ENCODE results near the gene ITSN2.

The ITSN2 gene

GRCh38 chr2:24258718-24259117 lies 101.6 kb downstream of the ITSN2 start:
- H3K4me2 ChIP-seq (ENCODE audit: low read length), result no peak overlapping the region
- H3K4me1 ChIP-seq (ENCODE audit: control insufficient read depth, insufficient read depth, low read length), result peaks cover 15% of the 10 kb centered on the region
- no peaks in the 10 kb centered on the region for H3K27me3 ChIP-seq (ENCODE audit: control insufficient read depth, insufficient read depth, low read length)
- peaks cover 7% of the 10 kb centered on the region for H3K36me3 ChIP-seq (ENCODE audit: insufficient read depth, low read length)
- H3K4me3 ChIP-seq (ENCODE audit: low read length), result no peak overlapping the region
- no peaks in the 10 kb centered on the region for H3K9me3 ChIP-seq (replicated peaks; ENCODE audit: low read length)
- H3K9ac ChIP-seq (ENCODE audit: low read depth, low read length), result no peak overlapping the region

GRCh38 chr2:24253303-24253919 lies 106.9 kb downstream of the ITSN2 start:
- Histone ChIP-seq H3K9ac (ENCODE audit: low read depth, low read length) (no peak overlapping the region), H3K36me3 (ENCODE audit: insufficient read depth, low read length) (peaks cover 5% of the 10 kb centered on the region), H3K27me3 (ENCODE audit: control insufficient read depth, insufficient read depth, low read length) (no peaks in the 10 kb centered on the region), H3K9me3 (replicated peaks; ENCODE audit: low read length) (no peaks in the 10 kb centered on the region), H3K4me3 (ENCODE audit: low read length) (no peak overlapping the region), H3K4me1 (ENCODE audit: control insufficient read depth, insufficient read depth, low read length) (no peaks in the 10 kb centered on the region), H3K4me2 (ENCODE audit: low read length) (no peak overlapping the region)

GRCh38 chr2:24247592-24247991 lies 112.7 kb downstream of the ITSN2 start:
- no peaks in the 10 kb centered on the region for H3K27me3 ChIP-seq (ENCODE audit: control insufficient read depth, insufficient read depth, low read length)
- H3K4me2 ChIP-seq (ENCODE audit: low read length), result no peak overlapping the region
- H3K9ac ChIP-seq (ENCODE audit: low read depth, low read length), result no peak overlapping the region
- no peak overlapping the region for H3K4me3 ChIP-seq (ENCODE audit: low read length)
- H3K36me3 ChIP-seq (ENCODE audit: insufficient read depth, low read length), result peaks cover 24% of the 10 kb centered on the region
- no peaks in the 10 kb centered on the region for H3K4me1 ChIP-seq (ENCODE audit: control insufficient read depth, insufficient read depth, low read length)
- no peaks in the 10 kb centered on the region for H3K9me3 ChIP-seq (replicated peaks; ENCODE audit: low read length)

GRCh38 chr2:24247164-24247563 lies 113.2 kb downstream of the ITSN2 start:
- Histone ChIP-seq H3K4me2 (ENCODE audit: low read length) (no peak overlapping the region), H3K9me3 (replicated peaks; ENCODE audit: low read length) (no peaks in the 10 kb centered on the region), H3K4me1 (ENCODE audit: control insufficient read depth, insufficient read depth, low read length) (no peaks in the 10 kb centered on the region), H3K36me3 (ENCODE audit: insufficient read depth, low read length) (peaks cover 24% of the 10 kb centered on the region), H3K4me3 (ENCODE audit: low read length) (no peak overlapping the region), H3K27me3 (ENCODE audit: control insufficient read depth, insufficient read depth, low read length) (no peaks in the 10 kb centered on the region), H3K9ac (ENCODE audit: low read depth, low read length) (no peak overlapping the region)

GRCh38 chr2:24245986-24246776 lies 114.2 kb downstream of the ITSN2 start:
- H3K9me3 ChIP-seq (replicated peaks; ENCODE audit: low read length), result no peaks in the 10 kb centered on the region
- no peak overlapping the region for H3K4me2 ChIP-seq (ENCODE audit: low read length)
- no peaks in the 10 kb centered on the region for H3K4me1 ChIP-seq (ENCODE audit: control insufficient read depth, insufficient read depth, low read length)
- H3K27me3 ChIP-seq (ENCODE audit: control insufficient read depth, insufficient read depth, low read length), result no peaks in the 10 kb centered on the region
- H3K4me3 ChIP-seq (ENCODE audit: low read length), result no peak overlapping the region
- H3K36me3 ChIP-seq (ENCODE audit: insufficient read depth, low read length), result peaks cover 18% of the 10 kb centered on the region
- H3K9ac ChIP-seq (ENCODE audit: low read depth, low read length), result no peak overlapping the region

GRCh38 chr2:24241528-24241927 lies 118.8 kb downstream of the ITSN2 start:
- H3K9me3 ChIP-seq (replicated peaks; ENCODE audit: low read length), result no peaks in the 10 kb centered on the region
- no peak overlapping the region for H3K4me3 ChIP-seq (ENCODE audit: low read length)
- peaks cover 15% of the 10 kb centered on the region for H3K36me3 ChIP-seq (ENCODE audit: insufficient read depth, low read length)
- no peak overlapping the region for H3K9ac ChIP-seq (ENCODE audit: low read depth, low read length)
- H3K27me3 ChIP-seq (ENCODE audit: control insufficient read depth, insufficient read depth, low read length), result no peaks in the 10 kb centered on the region
- H3K4me2 ChIP-seq (ENCODE audit: low read length), result no peak overlapping the region
- no peaks in the 10 kb centered on the region for H3K4me1 ChIP-seq (ENCODE audit: control insufficient read depth, insufficient read depth, low read length)

- Histone ChIP-seq H3K27me3 (ENCODE audit: control insufficient read depth, insufficient read depth, low read length) (no peaks in the 10 kb centered on the region), H3K9me3 (replicated peaks; ENCODE audit: low read length) (no peaks in the 10 kb centered on the region), H3K4me3 (ENCODE audit: low read length) (no peak overlapping the region), H3K36me3 (ENCODE audit: insufficient read depth, low read length) (no peaks in the 10 kb centered on the region), H3K9ac (ENCODE audit: low read depth, low read length) (no peak overlapping the region), H3K4me2 (ENCODE audit: low read length) (no peak overlapping the region), H3K4me1 (ENCODE audit: control insufficient read depth, insufficient read depth, low read length) (no peaks in the 10 kb centered on the region)
These were observed 120.8 kb downstream of the ITSN2 start for GRCh38 chr2:24239553-24239952.

GRCh38 chr2:24238158-24238557 lies 122.2 kb downstream of the ITSN2 start:
- no peaks in the 10 kb centered on the region for H3K27me3 ChIP-seq (ENCODE audit: control insufficient read depth, insufficient read depth, low read length)
- no peak overlapping the region for H3K4me3 ChIP-seq (ENCODE audit: low read length)
- no peak overlapping the region for H3K9ac ChIP-seq (ENCODE audit: low read depth, low read length)
- no peaks in the 10 kb centered on the region for H3K36me3 ChIP-seq (ENCODE audit: insufficient read depth, low read length)
- no peak overlapping the region for H3K4me2 ChIP-seq (ENCODE audit: low read length)
- no peaks in the 10 kb centered on the region for H3K4me1 ChIP-seq (ENCODE audit: control insufficient read depth, insufficient read depth, low read length)
- no peaks in the 10 kb centered on the region for H3K9me3 ChIP-seq (replicated peaks; ENCODE audit: low read length)

GRCh38 chr2:24237313-24237712 lies 123.0 kb downstream of the ITSN2 start:
- H3K4me3 ChIP-seq (ENCODE audit: low read length), result no peak overlapping the region

GRCh38 chr2:24233321-24233720 lies 127.0 kb downstream of the ITSN2 start:
- H3K4me1 ChIP-seq (ENCODE audit: control insufficient read depth, insufficient read depth, low read length), result peaks cover 7% of the 10 kb centered on the region
- no peak overlapping the region for H3K4me3 ChIP-seq (ENCODE audit: low read length)
- no peaks in the 10 kb centered on the region for H3K9me3 ChIP-seq (replicated peaks; ENCODE audit: low read length)
- no peak overlapping the region for H3K9ac ChIP-seq (ENCODE audit: low read depth, low read length)
- no peaks in the 10 kb centered on the region for H3K36me3 ChIP-seq (ENCODE audit: insufficient read depth, low read length)
- H3K4me2 ChIP-seq (ENCODE audit: low read length), result no peak overlapping the region
- no peaks in the 10 kb centered on the region for H3K27me3 ChIP-seq (ENCODE audit: control insufficient read depth, insufficient read depth, low read length)

More at GRCh38 chr2:24237313-24237712, 123.0 kb downstream of the ITSN2 start:
- Histone ChIP-seq H3K9ac (ENCODE audit: low read depth, low read length) (no peak overlapping the region), H3K36me3 (ENCODE audit: insufficient read depth, low read length) (no peaks in the 10 kb centered on the region), H3K27me3 (ENCODE audit: control insufficient read depth, insufficient read depth, low read length) (no peaks in the 10 kb centered on the region), H3K9me3 (replicated peaks; ENCODE audit: low read length) (no peaks in the 10 kb centered on the region), H3K4me1 (ENCODE audit: control insufficient read depth, insufficient read depth, low read length) (no peaks in the 10 kb centered on the region), H3K4me2 (ENCODE audit: low read length) (no peak overlapping the region)

GRCh38 chr2:24231461-24231881 lies 128.9 kb downstream of the ITSN2 start:
- no peaks in the 10 kb centered on the region for H3K9me3 ChIP-seq (replicated peaks; ENCODE audit: low read length)
- no peaks in the 10 kb centered on the region for H3K27me3 ChIP-seq (ENCODE audit: control insufficient read depth, insufficient read depth, low read length)
- no peak overlapping the region for H3K9ac ChIP-seq (ENCODE audit: low read depth, low read length)
- H3K4me3 ChIP-seq (ENCODE audit: low read length), result no peak overlapping the region
- peak overlapping the region; percentile 23 for H3K4me2 ChIP-seq (ENCODE audit: low read length)
- H3K36me3 ChIP-seq (ENCODE audit: insufficient read depth, low read length), result no peaks in the 10 kb centered on the region
- peaks cover 7% of the 10 kb centered on the region for H3K4me1 ChIP-seq (ENCODE audit: control insufficient read depth, insufficient read depth, low read length)

GRCh38 chr2:24228470-24228869 lies 131.9 kb downstream of the ITSN2 start:
- no peak overlapping the region for H3K4me2 ChIP-seq (ENCODE audit: low read length)
- no peaks in the 10 kb centered on the region for H3K36me3 ChIP-seq (ENCODE audit: insufficient read depth, low read length)
- H3K4me1 ChIP-seq (ENCODE audit: control insufficient read depth, insufficient read depth, low read length), result peaks cover 7% of the 10 kb centered on the region

More at GRCh38 chr2:24228470-24228869, 131.9 kb downstream of the ITSN2 start:
- H3K9ac ChIP-seq (ENCODE audit: low read depth, low read length), result no peak overlapping the region
- H3K4me3 ChIP-seq (ENCODE audit: low read length), result no peak overlapping the region
- no peaks in the 10 kb centered on the region for H3K27me3 ChIP-seq (ENCODE audit: control insufficient read depth, insufficient read depth, low read length)
- no peaks in the 10 kb centered on the region for H3K9me3 ChIP-seq (replicated peaks; ENCODE audit: low read length)

Measured in skeletal muscle satellite cell (primary cell).